ENCODE results near the gene EML4.

EML4 gene

GRCh38 chr2:42137125-42137841 lies 31.9 kb upstream of the EML4 start:
- DNase-seq (ENCODE audit: low spot score): no peak

GRCh38 chr2:42138163-42139015 lies 30.8 kb upstream of the EML4 start:
- no peak for DNase-seq (ENCODE audit: low spot score)

- DNase-seq (ENCODE audit: low spot score): no peak
Observed at GRCh38 chr2:42139101-42139500, 30.1 kb upstream of the EML4 start.

GRCh38 chr2:42140496-42140895 lies 28.7 kb upstream of the EML4 start:
- no peak for DNase-seq (ENCODE audit: low spot score)

- no peak for DNase-seq (ENCODE audit: low spot score)
Observed at GRCh38 chr2:42141687-42142546, 27.2 kb upstream of the EML4 start.

- no peak for DNase-seq (ENCODE audit: low spot score)
Observed at GRCh38 chr2:42142547-42143184, 26.5 kb upstream of the EML4 start.

DNA sequence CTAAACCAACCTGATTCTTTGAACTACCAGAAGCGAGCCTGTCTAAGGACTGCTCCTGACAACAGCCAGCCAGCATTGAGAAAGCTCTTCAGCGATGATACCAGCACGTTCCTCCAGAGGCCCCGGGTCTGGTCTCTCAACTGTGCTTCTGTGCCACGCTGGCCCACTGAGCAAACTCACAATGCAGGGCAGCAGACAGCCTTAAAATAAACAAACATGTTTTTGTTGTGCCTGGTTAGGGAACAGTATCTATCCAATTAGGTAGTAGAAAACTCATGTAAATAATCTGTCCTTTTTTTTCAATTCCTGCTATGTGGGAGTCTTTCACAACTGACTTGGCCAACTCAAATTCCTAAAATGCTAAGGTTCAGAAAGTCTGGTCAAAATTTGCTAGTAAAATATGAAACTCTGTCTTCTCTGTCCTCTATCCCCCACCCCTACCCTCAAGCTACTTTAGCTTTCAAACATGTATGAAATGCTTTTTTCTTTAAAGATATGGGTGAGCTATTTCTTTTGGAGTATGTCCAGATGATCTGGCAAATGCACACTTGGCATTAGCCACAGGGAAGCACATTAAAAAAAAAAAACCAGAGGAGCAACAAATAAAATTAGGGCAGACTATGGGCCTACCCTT lies 21.4 kb upstream of the EML4 start:
- DNase-seq (ENCODE audit: low spot score): no peak

DNA sequence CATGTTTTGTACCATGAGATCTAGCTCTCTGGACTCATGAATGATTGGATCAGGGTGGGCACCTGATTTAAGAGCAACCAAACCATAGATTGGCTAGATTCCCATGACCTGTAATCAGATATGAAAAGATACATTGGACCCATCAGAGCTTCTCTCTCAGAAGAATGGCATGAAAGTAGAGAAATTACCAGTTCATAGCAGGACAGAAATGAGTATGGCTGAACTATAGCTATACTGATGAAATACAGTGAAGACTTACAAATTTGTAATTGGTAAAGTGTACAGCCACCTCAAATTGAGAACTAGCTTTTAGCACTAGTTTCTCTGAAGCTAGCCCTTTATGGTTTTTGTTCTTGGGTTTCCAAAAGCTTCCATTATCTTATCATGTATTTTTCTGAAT lies 19.0 kb upstream of the EML4 start:
- no peak for DNase-seq (ENCODE audit: low spot score)

- DNase-seq (ENCODE audit: low spot score): no peak
Observed at GRCh38 chr2:42153944-42154581, 15.1 kb upstream of the EML4 start.

DNA sequence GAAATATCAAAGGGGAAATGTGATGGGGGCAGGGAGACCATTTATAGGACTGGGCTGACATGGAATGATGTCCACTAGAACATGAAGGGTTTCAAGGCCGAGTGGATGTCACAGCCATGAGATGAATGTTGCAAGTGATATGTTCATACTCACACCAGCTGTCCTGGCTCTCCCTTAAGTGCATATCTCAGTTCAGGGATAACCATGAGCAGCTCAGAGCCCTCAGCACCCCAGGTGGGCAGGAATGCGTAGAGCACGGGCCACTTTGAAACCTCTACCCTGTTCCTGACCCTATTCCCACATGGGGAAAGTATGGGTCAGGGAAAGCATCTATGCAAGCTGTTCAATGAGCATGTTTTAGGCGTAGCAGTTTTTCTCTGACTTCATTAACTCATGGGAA lies 12.4 kb upstream of the EML4 start:
- no peak for DNase-seq (ENCODE audit: low spot score)

DNA sequence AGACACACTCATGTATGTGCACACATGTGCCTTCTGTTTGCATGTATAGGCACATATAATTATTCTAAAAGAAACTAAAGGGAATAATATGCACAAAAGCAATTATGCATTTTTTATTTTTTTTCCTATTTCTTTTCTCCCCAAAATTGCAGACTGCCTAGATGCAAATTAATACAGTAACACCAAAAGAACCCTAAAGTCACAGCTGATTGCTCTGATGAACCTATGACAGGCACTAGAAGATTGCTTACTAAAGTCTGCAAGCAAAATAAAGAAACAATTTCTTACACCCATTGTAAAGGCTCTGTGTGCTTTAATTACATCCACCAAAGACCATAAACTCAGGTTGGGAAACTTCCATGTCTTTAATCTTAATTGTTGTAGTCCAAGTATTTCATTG lies 7.7 kb upstream of the EML4 start:
- no peak for DNase-seq (ENCODE audit: low spot score)

- no peak for DNase-seq (ENCODE audit: low spot score)
Observed at GRCh38 chr2:42163444-42164045, 5.6 kb upstream of the EML4 start.

- DNase-seq (ENCODE audit: low spot score): no peak
Observed at GRCh38 chr2:42164046-42164445, 5.1 kb upstream of the EML4 start.

- no peak for DNase-seq (ENCODE audit: low spot score)
Observed at GRCh38 chr2:42164971-42165370, 4.2 kb upstream of the EML4 start.

DNA sequence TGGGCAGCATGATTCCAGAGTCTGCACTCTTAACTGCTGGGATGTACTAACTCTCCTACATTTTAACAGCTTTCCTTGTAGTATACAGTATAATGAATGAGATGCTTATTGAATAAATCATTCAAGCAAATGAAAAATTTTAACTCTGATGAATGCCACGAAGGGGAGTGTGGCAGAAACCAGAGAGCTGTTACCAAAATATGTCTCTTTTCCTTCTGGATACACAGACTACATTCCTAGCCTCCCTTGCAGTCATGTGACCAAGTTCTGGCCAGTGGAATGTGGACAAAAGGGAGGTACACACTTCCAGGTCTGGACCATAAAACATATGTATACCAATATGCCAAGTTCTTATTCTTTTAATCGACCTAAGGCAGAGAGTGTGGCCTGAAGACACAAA lies 1.7 kb upstream of the EML4 start:
- no peak for DNase-seq (ENCODE audit: low spot score)

DNA sequence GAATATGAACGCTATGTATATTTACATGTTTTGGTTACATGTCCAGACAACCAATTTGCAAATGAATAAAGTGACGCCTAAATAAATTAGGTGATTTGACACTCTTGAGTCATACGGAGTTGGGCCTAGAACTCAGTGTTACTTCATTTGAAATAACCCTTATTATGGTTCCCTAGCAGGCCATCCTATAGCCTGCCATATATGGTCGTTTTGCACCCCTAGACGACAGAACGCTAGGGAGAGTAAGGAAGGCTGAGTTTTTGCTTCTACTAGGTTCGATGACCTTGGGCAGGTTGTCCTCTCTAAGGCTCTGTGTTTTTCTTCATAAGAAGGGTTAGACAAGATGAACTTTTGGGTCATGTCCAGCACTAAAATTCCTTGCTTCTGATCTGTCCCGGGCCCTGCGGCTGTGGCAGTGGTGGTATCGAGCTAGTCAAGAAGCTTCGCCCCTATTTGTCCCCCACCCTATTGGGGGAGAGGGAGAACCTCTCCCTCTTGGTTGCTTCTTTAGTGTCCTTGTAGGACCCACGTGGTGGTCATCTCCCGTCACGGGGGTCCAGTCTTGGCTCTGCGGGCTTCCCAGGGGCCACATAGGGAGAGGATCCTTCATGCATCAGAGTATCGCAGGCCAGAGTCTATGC lies 574 bp upstream of the EML4 start:
- DNase-seq (ENCODE audit: low spot score): no peak

GRCh38 chr2:42169874-42170521 lies 845 bp downstream of the EML4 start:
- peak; percentile 18 for DNase-seq (ENCODE audit: low spot score)

- DNase-seq (ENCODE audit: low spot score): no peak
Observed at GRCh38 chr2:42170619-42171395, 1.7 kb downstream of the EML4 start.
